GDM1 (cell line): ENCODE measurements around the gene TEAD3.
"Not testable (repeated sequence)": the region's sequence is repeated elsewhere in the genome, so short reads cannot be mapped to it uniquely, and the experiment has no call there.

Source experiments
- DNase-seq: peaks from one replicate; lab custom pipeline; 2025; lab: John Stamatoyannopoulos, UW

TEAD3 gene

GRCh38 chr6:35451354-35452182, 45.3 kb downstream of the TEAD3 start:
- DNase-seq: no peak

GRCh38 chr6:35449287-35449881, 47.5 kb downstream of the TEAD3 start:
- DNase-seq: peak; percentile 41

- no peak for DNase-seq
These were observed 48.7 kb downstream of the TEAD3 start for GRCh38 chr6:35448191-35448590.

- DNase-seq: no peak
These were observed 51.2 kb downstream of the TEAD3 start for GRCh38 chr6:35445691-35446090.

- DNase-seq: no peak
These were observed 53.4 kb downstream of the TEAD3 start for GRCh38 chr6:35443341-35444030.

- DNase-seq: no peak
These were observed 54.2 kb downstream of the TEAD3 start for GRCh38 chr6:35442693-35443092.

- DNase-seq: no peak
These were observed 55.2 kb downstream of the TEAD3 start for GRCh38 chr6:35441642-35442041.

GRCh38 chr6:35441205-35441604, 55.7 kb downstream of the TEAD3 start:
- DNase-seq: no peak

- DNase-seq: no peak
These were observed 57.6 kb downstream of the TEAD3 start for GRCh38 chr6:35439308-35439707.

- DNase-seq: not testable (repeated sequence)
These were observed 58.4 kb downstream of the TEAD3 start for GRCh38 chr6:35438378-35439065.

- DNase-seq: no peak
These were observed 60.6 kb downstream of the TEAD3 start for GRCh38 chr6:35436071-35436857.

GRCh38 chr6:35435074-35435837, 61.6 kb downstream of the TEAD3 start:
- DNase-seq: no peak

GRCh38 chr6:35432702-35433101, 64.2 kb downstream of the TEAD3 start:
- DNase-seq: not testable (repeated sequence)

- DNase-seq: no peak
These were observed 64.6 kb downstream of the TEAD3 start for GRCh38 chr6:35432291-35432690.

GRCh38 chr6:35429463-35429862, 67.4 kb downstream of the TEAD3 start:
- no peak for DNase-seq

- DNase-seq: no peak
These were observed 68.3 kb downstream of the TEAD3 start for GRCh38 chr6:35428421-35429149.

- DNase-seq: no peak
These were observed 69.0 kb downstream of the TEAD3 start for GRCh38 chr6:35427851-35428321.

GRCh38 chr6:35427435-35427834, 69.4 kb downstream of the TEAD3 start:
- no peak for DNase-seq

GRCh38 chr6:35426074-35426473, 70.8 kb downstream of the TEAD3 start:
- DNase-seq: no peak

GRCh38 chr6:35425284-35425683, 71.6 kb downstream of the TEAD3 start:
- no peak for DNase-seq
